IMR-90 (cell line): ENCODE measurements around the gene SNTG2. TPM values are rescaled to one million over a fixed set of nuclear protein-coding genes. Genes with fewer than 3 reads are reported as not detected.

ENCODE experiments used
- ATAC-seq: fragments of 200-7000 bp; cut with Tn5 transposase; 2 replicates; pipeline ENCODE4 v1.9.1; 2020; ENCODE audit warnings: low read depth, mild to moderate bottlenecking, moderate library complexity
- BruUV-seq: library from RNA; stranded (reverse); fragments of 400-500 nt; replicated peaks from 2 replicates; lab custom pipeline; 2021; lab: Mats Ljungman, UMichigan
- CTCF ChIA-PET: fragments of 300-600 bp; formaldehyde crosslinking; extraction: SDS; loops from one replicate; lab custom pipeline; 2021; ENCODE audit warnings: antibody characterized with exemption; lab: Yijun Ruan, JAX
- POLR2A ChIA-PET: fragments of 300-600 bp; sonication (Branson Sonifier 250); formaldehyde crosslinking; loops from one replicate; lab custom pipeline; 2022; ENCODE audit warnings: antibody characterized with exemption; ENCODE audit not compliant: unreplicated experiment; lab: Charles Lee
- DNase-seq: peaks from one replicate; pipeline ENCODE4 v3.0.0; 2013
- H2AFZ ChIP-seq: replicated peaks from 2 replicates; pipeline ENCODE3; 2013; ENCODE audit warnings: low read length, mild to moderate bottlenecking; ENCODE audit not compliant: poor library complexity
- H2AK5ac ChIP-seq: 2 replicates; pipeline ENCODE4 v1.6.1; 2013; ENCODE audit warnings: low read depth, low read length, inconsistent platforms
- H2AK9ac ChIP-seq: replicated peaks from 2 replicates; pipeline ENCODE3; 2013; ENCODE audit warnings: mild to moderate bottlenecking, low read depth, low read length, moderate library complexity; ENCODE audit not compliant: poor library complexity
- H2BK120ac ChIP-seq: 2 replicates; pipeline ENCODE4 v1.6.1; 2013; ENCODE audit warnings: low read depth, low read length, inconsistent platforms
- H2BK15ac ChIP-seq: 3 replicates; pipeline ENCODE4 v1.6.1; 2013; ENCODE audit warnings: low read depth, low read length, inconsistent platforms
- H2BK20ac ChIP-seq: 2 replicates; pipeline ENCODE4 v1.6.1; 2013; ENCODE audit warnings: low read depth, mild to moderate bottlenecking, inconsistent platforms, low read length, moderate library complexity
- H2BK5ac ChIP-seq: 2 replicates; pipeline ENCODE4 v1.6.1; 2013; ENCODE audit warnings: mild to moderate bottlenecking, low read depth, low read length, inconsistent platforms; ENCODE audit not compliant: poor library complexity, severe bottlenecking
- H3K14ac ChIP-seq: replicated peaks from 2 replicates; pipeline ENCODE4 v1.6.1; 2013; ENCODE audit warnings: low read depth, low read length, inconsistent platforms
- H3K18ac ChIP-seq: 2 replicates; pipeline ENCODE4 v1.6.1; 2013; ENCODE audit warnings: low read depth, low read length, control low read depth
- H3K23ac ChIP-seq: 2 replicates; pipeline ENCODE4 v1.6.1; 2013; ENCODE audit warnings: low read depth, low read length, inconsistent platforms
- H3K27ac ChIP-seq: 2 replicates; pipeline ENCODE4 v1.5.1; 2013; ENCODE audit warnings: mild to moderate bottlenecking, control low read depth, low read length; ENCODE audit not compliant: insufficient read depth
- H3K27me3 ChIP-seq: 2 replicates; pipeline ENCODE4 v1.6.1; 2013; ENCODE audit warnings: low read length; ENCODE audit not compliant: control insufficient read depth, insufficient read depth
- H3K36me3 ChIP-seq: 2 replicates; pipeline ENCODE4 v1.6.1; 2013; ENCODE audit warnings: low read length, mixed read lengths; ENCODE audit not compliant: control insufficient read depth, insufficient read depth
- H3K4ac ChIP-seq: 2 replicates; pipeline ENCODE4 v1.6.1; 2013; ENCODE audit warnings: low read depth, low read length, inconsistent platforms
- H3K4me1 ChIP-seq: 2 replicates; pipeline ENCODE4 v1.6.1; 2013; ENCODE audit warnings: low read length, mixed read lengths; ENCODE audit not compliant: control insufficient read depth, insufficient read depth
- H3K4me2 ChIP-seq: 2 replicates; pipeline ENCODE4 v1.6.1; 2013; ENCODE audit warnings: low read depth, mild to moderate bottlenecking, control low read depth, low read length, moderate library complexity
- H3K4me3 ChIP-seq: 2 replicates; pipeline ENCODE4 v1.5.1; 2013; ENCODE audit warnings: low read depth, mild to moderate bottlenecking, control low read depth, low read length, moderate library complexity; ENCODE audit not compliant: insufficient read depth
- H3K56ac ChIP-seq: 2 replicates; pipeline ENCODE4 v1.6.1; 2013; ENCODE audit warnings: low read length, inconsistent platforms; ENCODE audit not compliant: insufficient read depth; ENCODE audit errors: extremely low read depth
- H3K79me1 ChIP-seq, 2 experiments: 2 replicates each; pipeline ENCODE4 v1.6.1; 2013; ENCODE audit warnings: low read length in 2 of 2, inconsistent platforms in 1 of 2, low read depth in 1 of 2
- H3K9ac ChIP-seq: 2 replicates; pipeline ENCODE4 v1.6.1; 2013; ENCODE audit warnings: low read depth, low read length, control low read depth
- H3K9me1 ChIP-seq: 2 replicates; pipeline ENCODE4 v1.6.1; 2013; ENCODE audit warnings: low read length, inconsistent platforms; ENCODE audit not compliant: insufficient read depth
- H3K9me3 ChIP-seq: 2 replicates; pipeline ENCODE4 v1.6.1; 2013; ENCODE audit warnings: low read length; ENCODE audit not compliant: control insufficient read depth, insufficient read depth
- H4K20me1 ChIP-seq: 2 replicates; pipeline ENCODE4 v1.6.1; 2013; ENCODE audit warnings: low read length, inconsistent platforms; ENCODE audit not compliant: insufficient read depth
- H4K5ac ChIP-seq: 2 replicates; pipeline ENCODE4 v1.6.1; 2013; ENCODE audit warnings: mild to moderate bottlenecking, low read depth, low read length, control low read depth
- H4K8ac ChIP-seq, 2 experiments: 2 replicates each; pipeline ENCODE4 v1.6.1; 2013; ENCODE audit warnings: low read depth in 2 of 2, low read length in 2 of 2, control low read depth in 1 of 2, inconsistent platforms in 1 of 2
- H4K91ac ChIP-seq: 2 replicates; pipeline ENCODE4 v1.6.1; 2013; ENCODE audit warnings: low read depth, low read length, inconsistent platforms; ENCODE audit not compliant: insufficient read depth
- CEBPB ChIP-seq: IDR thresholded peaks from 2 replicates; pipeline ENCODE4 v1.6.1; 2012; ENCODE audit warnings: low read depth, low read length, improper control_type of control experiment
- ELK1 ChIP-seq: fragments of 150-350 bp; IDR thresholded peaks from 2 replicates; pipeline ENCODE4 v1.6.1; 2016; ENCODE audit warnings: low read depth, mild to moderate bottlenecking, low read length, moderate library complexity, borderline replicate concordance
- FOS ChIP-seq: fragments of 150-350 bp; IDR thresholded peaks from 2 replicates; pipeline ENCODE4 v1.6.1; 2016; ENCODE audit warnings: low read depth, low read length
- MAFK ChIP-seq: IDR thresholded peaks from 2 replicates; pipeline ENCODE4 v1.6.1; 2012; ENCODE audit warnings: low read depth, low read length, improper control_type of control experiment
- NFE2L2 ChIP-seq: fragments of 150-350 bp; IDR thresholded peaks from 2 replicates; pipeline ENCODE4 v1.6.1; 2016; ENCODE audit warnings: low read depth, mild to moderate bottlenecking, low read length
- POLR2A ChIP-seq: IDR thresholded peaks from 2 replicates; pipeline ENCODE4 v1.6.1; 2012; ENCODE audit warnings: mild to moderate bottlenecking, low read depth, low read length
- RAD21 ChIP-seq: IDR thresholded peaks from 2 replicates; pipeline ENCODE4 v1.6.1; 2012; ENCODE audit warnings: low read length, improper control_type of control experiment
- RCOR1 ChIP-seq: IDR thresholded peaks from 2 replicates; pipeline ENCODE4 v1.6.1; 2012; ENCODE audit warnings: mild to moderate bottlenecking, low read length, improper control_type of control experiment; ENCODE audit not compliant: insufficient replicate concordance
- WGBS, 2 experiments: methylation state at CpG; one replicate each; pipeline versions ENCODE4 v1.1.5 to v1.1.7; 2013; ENCODE audit warnings: missing lambda C conversion rate in 2 of 2; ENCODE audit not compliant: insufficient read length in 1 of 2; ENCODE audit errors: extremely low coverage in 2 of 2; 5-methylcytosine and 5-hydroxymethylcytosine counted together
- dilution Hi-C: fragments of 300-500 bp; cut with HindIII; formaldehyde crosslinking; loops from one replicate; pipeline ENCODE4 v1.14.3; 2018; ENCODE audit warnings: low sequenced_read_pairs; ENCODE audit not compliant: unreplicated experiment
- in situ Hi-C: fragments of 300-500 bp; cut with MboI; formaldehyde crosslinking; loops from 3 replicates; pipeline ENCODE4 v1.14.3; 2019; ENCODE audit warnings: low sequenced_read_pairs, inconsistent platforms, mixed read lengths
- intact Hi-C: fragments of 100-400 bp; cut with micrococcal nuclease; formaldehyde crosslinking; loops from 2 replicates; pipeline ENCODE4 v1.10.0; 2022
- polyA plus RNA-seq, 3 experiments: library from polyadenylated mRNA; depleted of rRNA; stranded (reverse); fragments of >200 nt; gene quantifications; 2 replicates each; pipeline ENCODE4 v1.2.3, GENCODE V29; 2012; ENCODE audit warnings: low replicate concordance in 1 of 3
- total RNA-seq: library from RNA; depleted of rRNA; stranded (reverse); fragments of >200 nt; gene quantifications from 2 replicates; pipeline ENCODE4 v1.2.3, GENCODE V29; 2012
- TF ChIP-seq, protein P1 (sequence below): conservative IDR thresholded peaks from 2 replicates; pipeline ENCODE4 v1.5.1; 2012; ENCODE audit warnings: mild to moderate bottlenecking, low read depth, low read length, improper control_type of control experiment

Gene SNTG2
- total and polyA plus RNA-seq, 2 of the 4 experiments (the other 2 are of a cell fraction), result under 0.01 to 0.17 TPM

DNA sequence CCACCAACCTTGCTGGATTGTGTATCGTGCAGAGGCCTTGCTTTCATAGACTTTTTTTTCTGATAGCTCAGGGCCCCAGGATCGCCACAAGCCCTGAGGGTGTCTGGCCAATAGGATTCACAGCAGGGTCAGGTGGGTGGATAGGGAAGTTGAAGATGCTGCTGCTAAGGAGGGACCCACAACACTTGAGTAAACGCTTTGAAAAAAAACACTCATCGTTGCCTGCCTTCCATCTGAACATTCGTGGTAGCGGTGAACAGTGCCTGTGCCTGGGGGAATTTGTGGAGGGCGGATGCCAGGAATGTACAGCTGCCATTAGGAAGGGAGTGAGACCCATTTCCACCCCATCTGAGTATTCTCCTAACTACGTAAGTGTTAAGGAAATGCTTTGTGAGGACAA is 358.0 kb downstream of the SNTG2 start:
- H2BK120ac ChIP-seq, result no peak overlapping the region
- in situ Hi-C loops, result no loop called here
- H3K79me1 ChIP-seq, result no peaks in the 10 kb centered on the region
- no peak for TF ChIP-seq RCOR1
- TF ChIP-seq RAD21, result no peak
- no peak for TF ChIP-seq NFE2L2
- no peak for TF ChIP-seq FOS
- TF ChIP-seq POLR2A, result no peak
- no peak for TF ChIP-seq CEBPB
- TF ChIP-seq ELK1, result no peak
- no peak for TF ChIP-seq MAFK
- TF ChIP-seq, protein P1, sequence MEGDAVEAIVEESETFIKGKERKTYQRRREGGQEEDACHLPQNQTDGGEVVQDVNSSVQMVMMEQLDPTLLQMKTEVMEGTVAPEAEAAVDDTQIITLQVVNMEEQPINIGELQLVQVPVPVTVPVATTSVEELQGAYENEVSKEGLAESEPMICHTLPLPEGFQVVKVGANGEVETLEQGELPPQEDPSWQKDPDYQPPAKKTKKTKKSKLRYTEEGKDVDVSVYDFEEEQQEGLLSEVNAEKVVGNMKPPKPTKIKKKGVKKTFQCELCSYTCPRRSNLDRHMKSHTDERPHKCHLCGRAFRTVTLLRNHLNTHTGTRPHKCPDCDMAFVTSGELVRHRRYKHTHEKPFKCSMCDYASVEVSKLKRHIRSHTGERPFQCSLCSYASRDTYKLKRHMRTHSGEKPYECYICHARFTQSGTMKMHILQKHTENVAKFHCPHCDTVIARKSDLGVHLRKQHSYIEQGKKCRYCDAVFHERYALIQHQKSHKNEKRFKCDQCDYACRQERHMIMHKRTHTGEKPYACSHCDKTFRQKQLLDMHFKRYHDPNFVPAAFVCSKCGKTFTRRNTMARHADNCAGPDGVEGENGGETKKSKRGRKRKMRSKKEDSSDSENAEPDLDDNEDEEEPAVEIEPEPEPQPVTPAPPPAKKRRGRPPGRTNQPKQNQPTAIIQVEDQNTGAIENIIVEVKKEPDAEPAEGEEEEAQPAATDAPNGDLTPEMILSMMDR, result no peak
- no peak overlapping the region for H2AK5ac ChIP-seq
- no peaks in the 10 kb centered on the region for H3K36me3 ChIP-seq
- dilution Hi-C loops, result no loop called here
- DNase-seq (no peak), ATAC-seq (no peak)
- no peak overlapping the region for H2BK5ac ChIP-seq
- H3K4me1 ChIP-seq, result no peaks in the 10 kb centered on the region
- H3K14ac ChIP-seq, result no peak overlapping the region
- CTCF ChIA-PET, result no interaction called here
- BruUV-seq, result no TSS peak
- no peak overlapping the region for H3K4me2 ChIP-seq
- no peak overlapping the region for H3K27ac ChIP-seq
- 71% methylated on average over 1 of the region's 8 CpGs; no CpG with 5 or more reads in 1 of the 2 experiments for WGBS, 2 experiments
- H2BK15ac ChIP-seq, result no peak overlapping the region
- no peak overlapping the region for H3K56ac ChIP-seq
- H3K9me1 ChIP-seq, result no peaks in the 10 kb centered on the region
- no peak overlapping the region for H2AFZ ChIP-seq
- H3K23ac ChIP-seq, result no peak overlapping the region
- no peaks in the 10 kb centered on the region for H4K20me1 ChIP-seq
- no peak overlapping the region for H4K91ac ChIP-seq
- no peak overlapping the region for H3K18ac ChIP-seq
- H3K4me3 ChIP-seq, result no peak overlapping the region
- POLR2A ChIA-PET, result no interaction called here
- peaks cover 21% of the 10 kb centered on the region for H3K9me3 ChIP-seq
- H3K27me3 ChIP-seq, result no peaks in the 10 kb centered on the region
- H2AK9ac ChIP-seq, result no peak overlapping the region
- H3K9ac ChIP-seq, result no peak overlapping the region
- no peak overlapping the region for H2BK20ac ChIP-seq
- no peak overlapping the region for H3K4ac ChIP-seq
- intact Hi-C loops, result no loop called here
- H4K5ac ChIP-seq, result no peak overlapping the region
- no peak overlapping the region for H4K8ac ChIP-seq
